ENCODE results near the gene BRMS1. TPM values are rescaled to one million over a fixed set of nuclear protein-coding genes. Genes with fewer than 3 reads are reported as not detected.

The BRMS1 gene
- total RNA-seq, 2 experiments from 2014 or later: 35.7 to 35.9 TPM

DNA sequence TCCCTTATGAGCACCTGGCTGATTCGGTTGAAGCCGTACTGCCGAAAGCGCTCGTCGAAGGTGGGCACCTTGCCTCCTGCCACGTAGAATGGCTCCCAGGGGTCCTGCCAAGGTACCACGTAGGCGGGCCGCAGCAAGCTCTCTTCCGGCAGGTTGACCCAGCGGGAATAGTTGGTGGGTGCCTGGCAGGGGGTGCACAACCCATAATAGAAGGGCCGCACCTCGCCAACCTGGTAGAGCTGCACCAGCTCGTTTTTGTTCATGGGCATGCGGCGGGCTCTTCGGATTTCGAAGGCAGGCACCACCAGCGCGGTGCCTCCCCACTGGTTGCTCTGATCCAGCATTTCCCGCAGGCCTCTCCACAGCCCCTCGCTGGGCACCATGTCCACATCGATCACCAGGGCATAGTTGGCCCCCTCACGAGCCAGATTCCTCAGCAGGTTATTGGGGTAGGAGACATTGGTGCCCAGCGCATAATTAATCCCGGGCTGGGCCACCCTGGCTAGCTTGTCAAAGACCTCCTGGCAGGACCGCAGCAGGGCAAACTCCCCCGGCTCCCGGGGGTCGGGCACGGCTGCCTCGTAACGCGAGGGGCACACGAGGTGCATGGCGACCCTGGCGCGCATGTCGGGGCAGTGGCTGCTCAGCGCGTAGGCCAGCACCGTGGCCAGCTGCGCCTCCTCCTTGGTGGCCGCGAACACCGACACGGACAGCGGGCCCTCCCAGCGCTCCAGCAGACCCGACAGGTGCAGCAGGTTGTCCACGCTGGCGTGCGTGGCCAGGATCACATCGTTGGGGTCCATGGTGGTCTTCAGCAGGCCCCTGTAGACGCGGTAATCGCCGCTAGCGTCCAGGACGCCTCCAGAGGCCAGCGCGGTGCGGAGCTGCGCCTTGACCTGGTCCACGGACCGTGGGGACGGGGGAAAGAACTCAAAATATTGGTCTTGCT is 1.8 kb upstream of the BRMS1 start:
- Mint-ChIP-seq H3K4me3 (peak overlapping the region; percentile 95), H3K36me3 (ENCODE audit: low read depth) (peaks cover 7% of the 10 kb centered on the region), H3K27ac (peak overlapping the region; percentile 92), H3K27me3 (peaks cover 2% of the 10 kb centered on the region), H3K4me1 (ENCODE audit: low read depth) (peaks cover 46% of the 10 kb centered on the region), H3K9me3 (no peaks in the 10 kb centered on the region)
- TF ChIP-seq, protein P1, sequence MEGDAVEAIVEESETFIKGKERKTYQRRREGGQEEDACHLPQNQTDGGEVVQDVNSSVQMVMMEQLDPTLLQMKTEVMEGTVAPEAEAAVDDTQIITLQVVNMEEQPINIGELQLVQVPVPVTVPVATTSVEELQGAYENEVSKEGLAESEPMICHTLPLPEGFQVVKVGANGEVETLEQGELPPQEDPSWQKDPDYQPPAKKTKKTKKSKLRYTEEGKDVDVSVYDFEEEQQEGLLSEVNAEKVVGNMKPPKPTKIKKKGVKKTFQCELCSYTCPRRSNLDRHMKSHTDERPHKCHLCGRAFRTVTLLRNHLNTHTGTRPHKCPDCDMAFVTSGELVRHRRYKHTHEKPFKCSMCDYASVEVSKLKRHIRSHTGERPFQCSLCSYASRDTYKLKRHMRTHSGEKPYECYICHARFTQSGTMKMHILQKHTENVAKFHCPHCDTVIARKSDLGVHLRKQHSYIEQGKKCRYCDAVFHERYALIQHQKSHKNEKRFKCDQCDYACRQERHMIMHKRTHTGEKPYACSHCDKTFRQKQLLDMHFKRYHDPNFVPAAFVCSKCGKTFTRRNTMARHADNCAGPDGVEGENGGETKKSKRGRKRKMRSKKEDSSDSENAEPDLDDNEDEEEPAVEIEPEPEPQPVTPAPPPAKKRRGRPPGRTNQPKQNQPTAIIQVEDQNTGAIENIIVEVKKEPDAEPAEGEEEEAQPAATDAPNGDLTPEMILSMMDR (IDR thresholded peaks at IDR 0.05): no peak
- DNase-seq (no peak), ATAC-seq (no peak)
- ChIA-PET CTCF (interaction anchor here (1.5 to 5.5 kb wide), 6 partner anchors 17 to 331 kb away, joined by 3 to 44 read pairs (median 14); no protein-coding TSS in a partner anchor), POLR2A (interaction anchor here (0.6 to 3.3 kb wide), 12 partner anchors 9 to 92 kb away, joined by 3 to 22 read pairs (median 4); partner anchors contain the start of genes CD248, MRPL11, RIN1 and SLC29A2)
- intact Hi-C loops (cut with micrococcal nuclease): loop anchor here (5.0 kb wide), 1 partner anchor 34 kb away; no protein-coding TSS in a partner anchor

DNA sequence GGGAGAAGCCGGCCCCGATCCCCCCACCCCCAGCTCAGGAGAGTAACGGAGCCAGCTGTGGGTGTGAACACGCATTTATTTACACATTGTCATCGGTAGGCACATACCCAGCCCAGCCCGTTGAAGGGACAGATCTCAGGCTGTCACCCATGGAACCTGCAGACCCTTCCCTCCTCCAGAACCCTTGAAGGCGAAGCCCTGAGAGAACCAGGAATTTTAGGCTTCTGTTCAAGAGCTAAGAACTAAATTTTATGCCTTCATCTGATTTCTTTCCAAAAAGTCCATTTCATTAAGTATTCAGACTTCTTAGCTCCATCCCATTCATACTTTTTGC is 379 bp upstream of the BRMS1 start:
- intact Hi-C loops (cut with micrococcal nuclease): loop anchor here (5.0 kb wide), 1 partner anchor 33 kb away; no protein-coding TSS in a partner anchor
- DNase-seq: no peak
- ChIA-PET CTCF (interaction anchor here (0.8 to 5.5 kb wide), 8 partner anchors 9 to 333 kb away, joined by 3 to 44 read pairs (median 6); partner anchors contain the start of genes RIN1 and YIF1A), POLR2A (interaction anchor here (0.6 to 3.3 kb wide), 9 partner anchors 9 to 122 kb away, joined by 3 to 22 read pairs (median 9); partner anchors contain the start of genes CD248, RIN1 and SLC29A2)
- H3K4me1 Mint-ChIP-seq (ENCODE audit: low read depth): peaks cover 43% of the 10 kb centered on the region
- no peaks in the 10 kb centered on the region for H3K9me3 Mint-ChIP-seq
- peak overlapping the region; percentile 95 for H3K4me3 Mint-ChIP-seq
- H3K27ac Mint-ChIP-seq: peak overlapping the region; percentile 92
- peaks cover 2% of the 10 kb centered on the region for H3K27me3 Mint-ChIP-seq
- TF ChIP-seq, protein P1 (IDR thresholded peaks at IDR 0.05): no peak
- ATAC-seq: peak; percentile 10
- peaks cover 13% of the 10 kb centered on the region for H3K36me3 Mint-ChIP-seq (ENCODE audit: low read depth)

DNA sequence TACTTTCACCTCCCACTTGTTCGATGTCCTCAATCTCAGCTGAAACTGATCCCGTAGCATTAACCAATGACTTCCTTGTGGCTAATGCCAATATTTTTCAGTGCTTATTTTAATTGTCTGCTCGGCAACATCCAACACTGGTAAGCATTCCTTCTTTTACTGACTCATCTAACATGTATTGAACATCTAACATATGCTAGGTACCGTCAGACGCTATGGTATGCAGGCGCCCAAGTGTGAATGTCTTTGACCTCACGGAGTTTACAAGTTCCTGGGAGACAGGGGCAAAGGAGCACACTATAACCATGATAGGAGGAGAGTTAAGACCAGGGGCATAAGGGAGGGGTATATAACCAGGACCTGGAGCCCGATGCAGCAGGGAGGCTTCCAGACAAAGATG is 1.7 kb downstream of the BRMS1 start:
- ChIA-PET CTCF (interaction anchor here (0.8 to 2.5 kb wide), 4 partner anchors 13 to 75 kb away, joined by 3 to 9 read pairs (median 4); no protein-coding TSS in a partner anchor), POLR2A (interaction anchor here (1.4 to 2.9 kb wide), 3 partner anchors 17 to 31 kb away, joined by 3 to 11 read pairs (median 10); partner anchors contain the start of gene CD248)
- H3K27ac Mint-ChIP-seq: no peak overlapping the region

DNA sequence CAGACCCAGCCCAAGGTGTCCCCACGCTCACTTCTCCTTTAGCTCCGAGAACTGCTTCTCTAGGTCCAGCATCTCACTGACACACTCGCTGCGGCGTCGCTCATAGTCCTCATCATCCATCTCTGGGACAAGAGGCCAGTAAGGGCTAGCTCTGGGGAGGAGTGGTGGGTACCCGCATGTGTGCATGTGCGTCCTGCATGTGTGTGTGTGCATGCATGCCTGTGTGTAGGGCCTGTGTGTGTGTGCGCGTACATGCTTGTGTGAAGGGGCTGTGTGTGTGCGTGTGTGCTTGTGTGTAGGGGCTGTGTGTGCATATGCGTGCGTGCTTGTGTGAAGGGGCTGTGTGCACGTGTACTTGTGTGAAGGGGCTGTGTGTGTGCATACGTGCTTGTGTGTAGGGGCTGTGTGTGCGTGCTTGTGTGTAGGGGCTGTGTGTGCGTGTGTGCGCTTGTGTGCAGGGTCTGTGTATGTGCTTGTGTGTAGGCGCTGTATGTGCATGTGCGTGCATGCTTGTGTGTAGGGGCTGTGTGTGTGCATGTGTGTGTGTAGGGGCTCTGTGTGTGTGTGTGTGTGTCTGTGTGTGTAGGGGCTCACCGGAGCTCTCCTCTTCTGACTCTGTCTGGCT is 3.3 kb downstream of the BRMS1 start:
- Mint-ChIP-seq H3K36me3 (ENCODE audit: low read depth) (peaks cover 35% of the 10 kb centered on the region), H3K4me3 (no peak overlapping the region), H3K9me3 (no peaks in the 10 kb centered on the region), H3K27me3 (no peaks in the 10 kb centered on the region), H3K4me1 (ENCODE audit: low read depth) (peaks cover 55% of the 10 kb centered on the region), H3K27ac (no peak overlapping the region)
- ATAC-seq (no peak), DNase-seq (no peak)
- POLR2A ChIA-PET: no interaction called here
- intact Hi-C loops (cut with micrococcal nuclease): no loop called here
- CTCF ChIA-PET: interaction anchor here (0.8 to 2.5 kb wide), 3 partner anchors 22 to 97 kb away, joined by 3 to 9 read pairs (median 3); partner anchors contain the start of gene MRPL11
- TF ChIP-seq, protein P1 (IDR thresholded peaks at IDR 0.05): no peak

More for the DNA sequence above, 1.7 kb downstream of the BRMS1 start:
- TF ChIP-seq, protein P1 (IDR thresholded peaks at IDR 0.05): no peak
- H3K36me3 Mint-ChIP-seq (ENCODE audit: low read depth): peaks cover 22% of the 10 kb centered on the region
- H3K27me3 Mint-ChIP-seq: peaks cover 2% of the 10 kb centered on the region
- peaks cover 44% of the 10 kb centered on the region for H3K4me1 Mint-ChIP-seq (ENCODE audit: low read depth)
- DNase-seq (no peak), ATAC-seq (no peak)
- peak overlapping the region; percentile 95 for H3K4me3 Mint-ChIP-seq
- intact Hi-C loops (cut with micrococcal nuclease): no loop called here
- H3K9me3 Mint-ChIP-seq: no peaks in the 10 kb centered on the region

All from activated CD8-positive, alpha-beta T cell treated with anti-CD3 and anti-CD28 coated beads for 36 hours (primary cell).